Measurements from ENCODE around the gene MRPL18.

DNA sequence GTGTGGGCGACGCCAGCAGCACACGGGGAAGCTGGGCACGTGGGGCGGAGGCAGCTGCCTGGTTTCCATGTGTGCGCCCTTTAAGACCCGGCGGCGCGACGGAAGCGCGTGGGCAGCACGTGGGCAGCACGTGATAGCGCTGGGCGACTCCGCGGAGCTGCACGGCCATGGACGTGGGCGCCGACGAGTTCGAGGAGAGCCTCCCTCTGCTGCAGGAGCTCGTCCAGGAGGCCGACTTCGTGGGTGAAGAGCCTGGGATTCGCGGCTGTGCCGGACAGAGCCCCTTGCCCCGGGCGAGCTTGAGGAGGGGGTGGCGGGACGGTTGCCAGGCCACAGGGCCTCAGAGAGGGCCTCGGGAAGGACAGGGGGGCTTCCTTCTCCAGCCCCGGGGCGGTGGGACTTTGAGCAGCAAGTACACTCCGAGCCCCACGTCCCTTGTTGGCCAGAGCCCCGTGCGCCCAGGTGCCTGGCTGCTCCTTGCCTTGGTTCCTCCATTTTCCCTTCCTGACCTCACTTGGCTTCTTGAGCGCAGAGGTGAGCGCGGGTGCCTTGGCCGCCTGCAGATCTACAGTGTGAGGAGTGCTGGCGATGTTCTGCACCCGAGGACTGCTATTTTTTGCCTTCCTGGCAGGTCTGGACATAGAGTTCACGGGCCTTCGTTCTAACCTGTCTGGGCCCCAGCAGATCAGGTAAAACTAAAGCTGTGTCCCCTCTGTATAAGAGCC lies 10.0 kb downstream of the MRPL18 start, which contains the start of gene PNLDC1:
- TF ChIP-seq EZH2 (optimal IDR thresholded peaks at IDR 0.05; ENCODE audit: low read depth, low read length) (no peak), EZH2phosphoT487 (IDR thresholded peaks at IDR 0.05; ENCODE audit: low read length) (no peak)
- TF ChIP-seq, protein P1, sequence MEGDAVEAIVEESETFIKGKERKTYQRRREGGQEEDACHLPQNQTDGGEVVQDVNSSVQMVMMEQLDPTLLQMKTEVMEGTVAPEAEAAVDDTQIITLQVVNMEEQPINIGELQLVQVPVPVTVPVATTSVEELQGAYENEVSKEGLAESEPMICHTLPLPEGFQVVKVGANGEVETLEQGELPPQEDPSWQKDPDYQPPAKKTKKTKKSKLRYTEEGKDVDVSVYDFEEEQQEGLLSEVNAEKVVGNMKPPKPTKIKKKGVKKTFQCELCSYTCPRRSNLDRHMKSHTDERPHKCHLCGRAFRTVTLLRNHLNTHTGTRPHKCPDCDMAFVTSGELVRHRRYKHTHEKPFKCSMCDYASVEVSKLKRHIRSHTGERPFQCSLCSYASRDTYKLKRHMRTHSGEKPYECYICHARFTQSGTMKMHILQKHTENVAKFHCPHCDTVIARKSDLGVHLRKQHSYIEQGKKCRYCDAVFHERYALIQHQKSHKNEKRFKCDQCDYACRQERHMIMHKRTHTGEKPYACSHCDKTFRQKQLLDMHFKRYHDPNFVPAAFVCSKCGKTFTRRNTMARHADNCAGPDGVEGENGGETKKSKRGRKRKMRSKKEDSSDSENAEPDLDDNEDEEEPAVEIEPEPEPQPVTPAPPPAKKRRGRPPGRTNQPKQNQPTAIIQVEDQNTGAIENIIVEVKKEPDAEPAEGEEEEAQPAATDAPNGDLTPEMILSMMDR (IDR thresholded peaks at IDR 0.05; ENCODE audit: low read length): no peak

All from MM.1S (cell line).